ENCODE results near the gene NECTIN2.

NECTIN2 gene

DNA sequence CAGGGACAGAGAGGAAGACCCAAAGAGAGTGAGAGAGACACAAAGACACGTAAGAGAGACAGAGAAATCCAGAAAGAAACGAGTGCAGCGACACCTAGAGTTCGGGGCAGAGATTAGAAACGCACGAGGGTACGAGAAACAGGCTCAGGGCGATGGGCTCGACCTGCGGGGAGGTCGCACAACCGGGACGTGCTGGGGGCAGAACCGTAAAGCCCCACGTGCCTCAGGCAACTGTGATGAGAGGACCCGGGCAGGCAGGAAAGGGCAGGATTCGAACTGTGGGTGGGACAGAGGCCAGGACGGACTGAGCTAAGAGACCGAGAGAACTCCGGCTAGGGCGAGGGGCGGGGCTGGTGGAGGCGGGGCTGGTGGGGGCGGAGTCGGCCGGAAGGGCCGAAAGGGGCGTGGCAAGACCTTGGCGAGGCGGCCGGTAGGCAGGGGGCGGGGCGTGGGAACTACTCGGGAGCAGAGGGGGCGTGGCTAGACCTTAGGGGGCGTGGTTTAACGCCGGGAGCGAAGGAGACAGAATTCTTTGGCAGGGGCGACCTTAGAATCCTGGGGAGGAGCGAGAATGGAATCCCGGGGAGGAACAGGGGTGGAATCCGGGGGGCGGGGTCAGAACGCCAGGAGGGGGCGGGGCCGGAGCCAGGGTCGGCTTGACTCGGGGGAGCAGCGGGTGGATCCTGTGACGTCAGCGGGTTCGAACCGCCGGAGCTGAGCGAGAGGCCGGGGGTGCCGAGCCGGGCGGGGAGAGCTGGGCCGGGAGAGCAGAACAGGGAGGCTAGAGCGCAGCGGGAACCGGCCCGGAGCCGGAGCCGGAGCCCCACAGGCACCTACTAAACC is at the start of gene NECTIN2:
NECTIN2 (plus strand) TSS at position 686 of the 843 bp plus-strand sequence. CDS start 229 bp downstream, outside the sequence.
- peak; percentile 59 to 84 for DNase-seq (ENCODE audit: low read depth in 2 of 2)

DNA sequence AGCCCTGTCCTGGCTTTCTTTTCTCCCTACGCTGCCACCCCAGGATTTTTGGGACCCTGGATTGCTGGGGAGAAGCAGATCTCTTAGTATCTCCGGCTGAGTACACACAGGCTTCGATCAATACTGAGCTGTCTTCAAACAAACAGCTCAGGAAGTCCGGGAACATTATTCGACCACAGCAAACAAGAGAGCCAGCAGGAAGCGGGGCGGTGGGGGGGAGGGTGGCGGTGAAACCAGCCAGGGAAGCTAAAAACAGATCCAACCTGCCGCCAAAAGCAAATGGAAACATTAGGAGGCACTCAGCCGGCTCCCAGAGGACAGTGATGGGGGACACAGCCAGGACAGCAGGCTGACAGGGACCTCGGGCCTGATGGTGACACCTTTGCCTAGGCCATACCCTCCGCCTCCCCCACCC is 49.4 kb upstream of the NECTIN2 start:
- DNase-seq (ENCODE audit: low read depth in 2 of 2): no peak

DNA sequence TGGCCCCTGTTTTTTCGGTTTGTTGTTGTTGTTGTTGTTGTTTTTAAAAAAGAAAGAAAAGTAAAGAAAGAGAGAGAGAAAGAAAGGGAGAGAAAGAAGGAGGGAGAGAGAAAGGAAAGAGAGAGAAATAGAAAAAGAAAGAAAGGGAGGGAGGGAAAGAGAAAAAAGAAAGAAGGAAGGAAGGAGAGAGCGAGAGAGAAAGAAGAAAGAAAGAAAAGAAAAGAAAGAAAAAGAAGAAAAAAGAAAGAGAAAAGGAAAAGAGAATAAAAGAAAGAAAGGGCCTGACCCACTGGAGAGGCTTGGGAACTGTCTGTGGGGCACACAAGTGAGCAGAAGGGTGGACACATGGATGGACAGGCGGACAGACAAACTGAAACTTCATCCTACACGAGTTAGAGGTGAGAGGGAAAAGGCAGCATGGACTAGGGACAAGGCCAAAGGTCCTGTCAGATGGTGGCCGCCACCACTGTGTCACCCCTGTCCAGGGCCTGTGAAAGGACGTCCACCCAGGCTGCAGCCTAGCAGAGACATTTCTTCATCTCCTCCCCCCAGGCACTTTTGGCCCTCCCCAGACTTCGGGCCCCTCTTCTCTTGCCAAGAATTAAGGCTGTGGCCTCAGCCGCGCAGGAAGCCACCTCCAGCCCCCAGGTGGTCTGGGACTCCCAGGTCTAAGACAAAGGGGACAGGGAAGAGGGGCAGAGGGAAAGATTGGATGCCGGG is 46.3 kb upstream of the NECTIN2 start:
- no peak for DNase-seq (ENCODE audit: low read depth in 2 of 2)

DNA sequence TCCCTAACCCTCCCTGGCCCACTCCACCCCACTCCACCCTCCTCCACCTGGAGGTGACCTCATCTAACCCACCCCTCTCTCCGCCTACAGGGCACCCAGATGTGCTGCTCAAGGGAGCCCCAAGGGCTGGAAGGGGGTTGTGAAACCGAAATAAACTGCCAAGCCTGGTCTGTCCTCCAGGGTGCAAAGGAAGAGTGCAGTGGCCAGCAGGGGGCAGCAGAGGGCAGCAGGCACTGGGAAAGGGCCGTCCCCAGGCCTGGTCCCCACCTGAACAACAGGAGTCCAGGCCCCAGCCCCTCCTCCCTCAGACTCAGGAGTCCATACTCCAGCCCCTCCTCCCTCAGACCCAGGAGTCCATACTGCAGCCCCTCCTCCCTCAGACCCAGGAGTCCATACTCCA is 45.6 kb upstream of the NECTIN2 start:
- DNase-seq (ENCODE audit: low read depth in 2 of 2): peak; percentile 78 to 82

DNA sequence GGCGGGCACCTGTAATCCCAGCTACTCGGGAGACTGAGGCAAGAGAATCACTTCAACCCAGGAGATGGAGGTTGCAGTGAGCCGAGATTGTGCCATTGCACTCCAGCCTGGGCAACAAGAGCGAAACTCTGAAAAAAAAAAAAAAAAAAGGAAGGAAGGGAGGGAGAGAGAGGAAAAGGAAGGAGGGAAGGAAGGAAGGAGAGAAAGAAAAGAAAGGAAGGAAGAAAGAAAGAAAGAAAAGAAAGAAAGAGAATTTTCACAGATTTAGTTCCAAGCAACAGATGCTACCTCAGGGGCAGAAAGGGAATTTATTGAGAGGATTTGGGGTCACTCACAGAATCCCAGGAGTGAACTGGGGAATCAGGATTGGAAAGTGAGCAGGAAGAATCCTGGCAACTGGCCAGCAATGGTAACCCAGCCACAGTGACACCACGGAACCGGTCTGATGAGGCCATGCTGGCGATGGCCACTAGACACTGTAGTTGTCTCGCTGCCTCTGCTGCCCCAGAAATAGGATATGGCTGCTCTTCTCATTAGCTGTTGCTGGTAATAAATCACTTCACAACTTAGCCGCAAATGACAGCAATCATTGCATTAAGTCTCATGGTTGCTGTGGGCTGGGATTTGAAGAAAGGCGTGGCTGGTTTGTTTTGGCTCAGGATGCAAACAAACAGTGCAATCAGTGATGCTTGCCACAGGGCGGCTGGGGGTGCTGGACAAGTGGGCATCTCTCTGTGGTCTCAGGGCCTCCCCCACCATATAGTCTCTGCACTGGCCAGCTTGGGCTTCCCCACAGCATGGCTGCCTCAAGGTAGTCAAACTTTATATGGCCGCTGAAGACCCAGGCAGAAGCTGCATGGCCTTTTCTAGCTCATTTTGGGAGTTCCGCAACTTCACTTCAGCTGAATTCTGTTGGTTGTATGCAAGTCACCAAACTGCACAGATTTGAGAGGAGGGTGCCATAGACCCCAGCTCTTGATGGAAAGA is 42.4 kb upstream of the NECTIN2 start:
- no peak for DNase-seq (ENCODE audit: low read depth in 2 of 2)

DNA sequence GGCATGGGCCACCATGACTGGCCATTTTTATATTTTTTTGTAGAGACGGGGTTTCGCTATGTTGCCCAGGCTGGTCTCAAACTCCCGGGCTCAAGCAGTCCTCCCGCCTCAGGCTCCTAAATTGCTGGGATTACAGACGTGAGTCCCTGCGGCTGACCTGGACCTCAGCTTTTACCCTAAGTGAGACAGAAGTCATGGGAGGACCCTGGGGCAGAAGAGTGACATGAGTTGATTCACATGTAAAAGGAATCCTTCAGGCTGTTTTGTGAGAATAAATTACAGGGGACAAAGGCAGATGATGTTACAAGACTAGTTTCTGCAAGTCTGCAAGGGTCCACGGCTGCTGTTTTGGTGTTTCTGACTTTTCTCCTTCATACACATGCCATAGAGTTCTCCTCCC is 39.8 kb upstream of the NECTIN2 start:
- no peak for DNase-seq (ENCODE audit: low read depth in 2 of 2)

DNA sequence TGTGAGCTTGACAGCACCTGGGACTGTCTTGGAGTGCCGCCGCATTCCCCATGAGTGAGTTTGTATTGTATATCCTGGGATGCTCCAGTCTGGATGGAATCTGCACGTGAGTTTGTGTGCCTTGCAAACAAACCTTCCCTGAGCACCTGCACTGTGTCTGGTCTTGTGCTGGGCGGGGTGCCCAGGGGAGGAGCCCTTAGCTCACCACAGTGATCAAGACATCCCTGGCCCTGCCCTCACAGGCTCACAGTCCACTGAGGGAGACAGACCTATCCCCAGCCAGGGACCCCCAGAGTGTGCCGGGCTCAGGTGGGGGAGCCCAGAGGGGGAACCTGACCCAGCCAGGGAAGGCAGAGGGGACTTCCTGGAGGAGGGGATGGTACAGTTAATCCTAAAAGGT is 38.9 kb upstream of the NECTIN2 start:
- DNase-seq (ENCODE audit: low read depth in 2 of 2): no peak

DNA sequence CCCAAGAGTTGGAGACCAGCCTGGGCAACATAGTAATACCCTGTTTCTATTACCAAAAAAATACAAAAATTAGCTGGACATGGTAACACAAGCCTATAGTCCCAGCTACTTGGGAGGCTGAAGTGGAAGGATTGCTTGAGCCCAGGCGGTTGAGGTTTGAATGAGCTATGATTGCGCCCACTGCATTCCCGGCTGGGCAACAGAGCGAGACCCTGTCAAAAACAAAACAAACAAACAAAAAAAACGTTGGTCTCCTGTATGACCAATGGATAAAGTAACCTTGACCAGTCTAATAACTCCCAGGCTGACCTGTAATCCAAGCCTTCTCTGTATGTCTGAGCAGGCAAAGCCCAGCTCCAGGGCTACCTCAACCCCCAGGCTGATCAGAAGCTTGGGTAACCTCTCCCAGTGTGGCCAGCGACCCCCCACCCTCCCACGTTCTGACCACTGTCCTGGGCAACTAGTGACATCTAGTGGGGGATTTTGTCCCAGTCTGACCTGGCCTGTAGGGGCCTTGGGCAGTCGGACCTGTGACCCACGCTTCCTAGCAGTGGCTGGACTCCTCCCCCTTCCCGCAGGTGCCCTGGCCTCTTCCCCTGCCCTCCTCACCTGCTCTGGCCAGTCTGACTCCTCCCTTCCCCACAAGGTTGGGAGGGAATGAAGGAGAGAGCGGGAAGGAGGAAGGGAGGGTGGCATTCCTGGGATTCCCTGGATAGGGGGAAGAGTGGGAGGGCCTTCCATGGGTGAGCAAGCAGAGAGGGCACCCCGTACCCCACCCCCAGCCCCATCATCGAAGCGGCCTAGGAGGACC is 38.2 kb upstream of the NECTIN2 start:
- DNase-seq (ENCODE audit: low read depth in 2 of 2): no peak

DNA sequence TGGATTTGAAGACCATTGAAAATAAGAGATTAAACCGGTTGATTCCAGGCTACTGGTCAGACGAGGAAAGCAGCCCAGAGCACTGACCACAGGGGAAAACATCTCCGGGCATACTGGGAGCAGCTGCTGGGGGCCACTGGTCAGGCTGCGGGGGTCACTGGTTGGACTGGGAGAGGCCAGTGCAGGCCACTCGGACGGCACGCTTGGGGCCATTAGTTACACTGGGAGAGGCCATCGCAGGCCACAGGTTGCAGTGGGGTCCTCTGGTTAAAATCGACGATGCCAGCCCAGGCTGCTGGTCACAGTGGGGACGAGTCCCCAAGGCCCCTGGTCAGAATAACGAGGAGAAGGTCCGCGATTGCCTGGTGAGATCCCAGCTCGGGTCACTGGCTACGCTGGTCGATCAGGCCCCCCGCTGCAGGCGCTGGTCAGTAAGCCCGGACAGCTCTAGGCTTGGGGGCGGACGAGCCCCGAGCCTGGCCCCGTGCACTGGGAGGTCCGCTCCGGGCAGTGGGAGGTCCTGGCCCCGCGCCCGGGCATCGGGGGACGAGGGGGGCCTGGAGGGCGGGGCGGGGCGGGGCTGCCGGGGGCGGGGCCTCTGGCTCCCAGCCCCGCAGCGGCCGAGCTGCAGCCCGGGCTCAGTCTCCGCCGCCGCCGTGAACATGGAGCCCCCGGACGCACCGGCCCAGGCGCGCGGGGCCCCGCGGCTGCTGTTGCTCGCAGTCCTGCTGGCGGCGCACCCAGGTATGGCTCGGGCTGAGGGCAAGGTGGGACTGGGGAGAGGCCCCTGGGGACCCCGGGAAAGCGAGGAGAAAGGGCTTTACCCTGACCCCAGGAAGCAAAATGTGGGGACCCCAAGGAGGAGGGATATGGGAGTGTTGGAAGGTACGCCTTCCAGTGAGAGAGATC is 37.4 kb upstream of the NECTIN2 start, which contains the start of gene BCAM:
BCAM (plus strand) TSS at position 641 of the 909 bp plus-strand sequence; CDS start at position 663, 22 bp downstream.
- DNase-seq (ENCODE audit: low read depth in 2 of 2): no peak

DNA sequence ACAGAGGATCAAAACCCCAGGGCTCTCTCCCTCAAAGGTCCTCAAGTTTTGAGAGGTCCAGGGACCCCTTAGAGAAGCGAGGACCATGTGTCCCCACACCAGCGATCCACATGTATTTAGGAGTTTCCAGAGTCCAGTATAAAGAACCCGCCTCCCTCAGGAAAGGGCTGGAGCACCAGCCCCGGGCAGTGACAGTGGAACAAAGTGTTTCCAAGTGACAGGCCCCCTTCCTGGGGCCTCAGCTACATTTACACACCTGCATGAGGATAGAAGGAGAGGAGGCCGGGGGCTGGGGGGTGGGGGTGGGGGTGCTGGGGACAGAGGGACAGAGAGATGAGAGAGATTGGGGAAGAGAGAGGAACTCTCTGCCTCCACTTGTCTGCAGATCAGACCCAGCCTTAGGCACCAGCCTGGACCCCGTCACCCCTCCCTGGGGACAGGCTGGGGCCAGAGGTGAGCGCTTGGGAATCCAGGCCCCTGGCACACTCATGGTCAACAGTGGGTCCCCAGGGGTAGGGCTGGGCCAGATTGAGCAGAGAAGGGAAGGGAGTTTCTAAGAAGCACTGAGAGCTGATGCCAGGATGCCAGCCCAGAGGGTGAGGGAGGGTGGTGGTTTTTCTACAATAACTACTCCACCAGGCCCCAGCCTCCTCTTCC is 36.4 kb upstream of the NECTIN2 start:
- no peak for DNase-seq (ENCODE audit: low read depth in 2 of 2)

DNA sequence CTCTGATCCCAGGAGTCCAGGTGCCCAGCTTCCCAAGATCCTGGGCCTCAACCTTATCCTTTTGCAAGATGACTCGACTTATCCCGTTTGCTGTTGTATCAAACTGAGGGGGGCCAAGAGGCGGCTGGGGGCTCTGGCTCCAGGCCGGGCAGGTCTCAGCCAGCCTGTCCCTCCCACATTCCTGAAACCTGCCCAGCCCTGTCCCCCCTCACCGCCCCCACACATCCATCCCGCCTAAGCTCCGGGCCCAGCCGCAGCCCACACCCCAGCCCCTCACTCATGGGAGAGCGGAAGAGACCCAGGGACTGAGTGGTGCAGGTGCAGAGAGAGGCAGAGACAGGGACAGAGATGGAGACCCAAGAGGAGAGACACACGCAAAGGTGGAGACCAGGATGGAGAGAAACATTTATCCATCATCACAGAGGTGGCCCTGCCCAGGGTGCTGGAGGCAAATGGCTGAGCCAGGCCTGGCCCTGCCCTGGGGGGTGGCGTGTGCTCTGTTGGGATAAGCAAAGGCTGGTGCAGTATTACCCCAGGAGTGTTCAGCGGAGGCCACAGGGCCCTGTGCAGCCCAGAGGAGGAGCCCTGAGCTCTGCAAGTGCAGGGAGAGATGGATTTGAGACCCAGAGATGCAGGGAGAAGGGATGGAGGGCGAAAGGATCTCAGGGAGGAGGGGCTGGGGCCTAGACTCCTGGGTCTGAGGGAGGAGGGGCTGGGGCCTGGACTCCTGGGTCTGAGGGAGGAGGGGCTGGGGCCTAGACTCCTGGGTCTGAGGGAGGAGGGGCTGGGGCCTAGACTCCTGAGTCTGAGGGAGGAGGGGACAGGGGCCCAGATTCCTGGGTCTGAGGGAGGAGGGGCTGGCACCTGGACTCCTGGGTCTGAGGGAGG is 35.6 kb upstream of the NECTIN2 start:
- DNase-seq (ENCODE audit: low read depth in 2 of 2): no peak

DNA sequence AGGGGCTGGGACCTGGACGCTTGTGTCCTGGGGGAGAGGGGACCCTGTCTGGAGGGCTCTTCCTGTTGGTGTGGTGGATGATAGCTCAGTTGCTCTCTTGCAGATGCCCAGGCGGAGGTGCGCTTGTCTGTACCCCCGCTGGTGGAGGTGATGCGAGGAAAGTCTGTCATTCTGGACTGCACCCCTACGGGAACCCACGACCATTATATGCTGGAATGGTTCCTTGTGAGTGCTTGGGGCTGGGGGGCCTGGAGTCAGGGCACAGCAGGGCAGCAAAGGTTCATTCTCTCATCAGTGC is 35.0 kb upstream of the NECTIN2 start:
- DNase-seq (ENCODE audit: low read depth in 2 of 2): no peak

DNA sequence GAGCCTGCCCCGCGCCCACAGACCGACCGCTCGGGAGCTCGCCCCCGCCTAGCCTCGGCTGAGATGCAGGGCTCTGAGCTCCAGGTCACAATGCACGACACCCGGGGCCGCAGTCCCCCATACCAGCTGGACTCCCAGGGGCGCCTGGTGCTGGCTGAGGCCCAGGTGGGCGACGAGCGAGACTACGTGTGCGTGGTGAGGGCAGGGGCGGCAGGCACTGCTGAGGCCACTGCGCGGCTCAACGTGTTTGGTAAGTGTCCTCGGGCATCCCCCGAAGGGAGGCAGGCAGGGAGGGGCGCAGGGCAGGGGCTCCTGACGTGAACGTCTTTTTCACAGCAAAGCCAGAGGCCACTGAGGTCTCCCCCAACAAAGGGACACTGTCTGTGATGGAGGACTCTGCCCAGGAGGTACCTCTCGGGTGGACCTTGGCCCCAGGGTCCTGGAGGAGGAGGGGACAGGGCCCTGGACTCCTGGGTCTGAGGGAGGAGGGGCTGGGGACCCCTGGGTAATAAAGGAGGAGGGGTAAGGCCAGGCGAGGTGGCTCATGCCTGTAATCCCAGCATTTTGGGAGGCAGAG is 33.9 kb upstream of the NECTIN2 start:
- DNase-seq (ENCODE audit: low read depth in 2 of 2): no peak

DNA sequence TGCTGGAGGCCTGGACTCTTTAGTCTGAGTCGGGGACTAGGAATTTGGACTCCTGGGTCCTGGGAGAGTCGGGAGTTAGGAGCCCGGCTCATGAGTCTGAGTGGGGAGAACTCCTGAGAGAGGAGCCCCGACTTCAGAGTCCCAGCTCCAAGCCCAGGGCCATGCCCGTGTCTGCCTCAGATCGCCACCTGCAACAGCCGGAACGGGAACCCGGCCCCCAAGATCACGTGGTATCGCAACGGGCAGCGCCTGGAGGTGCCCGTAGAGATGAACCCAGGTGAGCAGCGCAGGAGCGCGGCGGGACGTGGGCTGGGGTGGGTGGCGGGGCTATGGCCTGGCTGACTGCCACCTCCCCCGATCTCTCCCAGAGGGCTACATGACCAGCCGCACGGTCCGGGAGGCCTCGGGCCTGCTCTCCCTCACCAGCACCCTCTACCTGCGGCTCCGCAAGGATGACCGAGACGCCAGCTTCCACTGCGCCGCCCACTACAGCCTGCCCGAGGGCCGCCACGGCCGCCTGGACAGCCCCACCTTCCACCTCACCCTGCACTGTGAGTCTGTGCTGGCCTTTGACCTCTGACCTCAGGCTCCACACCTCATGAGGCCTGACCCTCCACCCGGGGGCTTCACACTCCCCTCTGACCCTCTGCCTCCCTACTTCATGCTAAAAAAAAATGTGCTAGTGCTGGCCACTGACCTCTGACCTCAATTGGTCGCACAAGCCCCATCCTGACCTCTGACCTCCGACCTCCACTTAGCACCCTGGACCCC is 32.8 kb upstream of the NECTIN2 start:
- DNase-seq (ENCODE audit: low read depth in 2 of 2): no peak

DNA sequence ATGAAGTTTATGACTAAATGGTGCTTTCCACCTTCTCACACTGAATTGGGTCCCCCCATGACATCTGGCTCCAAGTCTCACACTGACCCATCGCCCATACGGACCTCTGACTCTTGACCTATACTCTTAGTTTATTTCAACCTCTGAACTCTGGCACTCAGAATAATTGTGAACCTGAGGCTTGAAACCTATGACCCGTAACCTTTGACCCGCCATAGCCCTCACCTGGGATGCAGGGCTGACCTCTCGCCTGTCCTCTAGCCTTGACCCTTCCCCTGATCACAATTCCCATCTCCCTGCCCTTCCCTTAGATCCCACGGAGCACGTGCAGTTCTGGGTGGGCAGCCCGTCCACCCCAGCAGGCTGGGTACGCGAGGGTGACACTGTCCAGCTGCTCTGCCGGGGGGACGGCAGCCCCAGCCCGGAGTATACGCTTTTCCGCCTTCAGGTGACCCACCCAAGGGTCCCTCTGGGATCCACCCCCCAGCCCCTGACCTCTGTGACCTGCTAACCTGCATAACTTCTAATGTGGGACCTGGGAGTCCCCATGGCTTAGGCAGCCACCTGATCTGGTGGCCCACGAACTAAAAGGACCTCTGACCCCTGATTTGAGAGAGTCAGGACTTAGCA is 32.1 kb upstream of the NECTIN2 start:
- DNase-seq (ENCODE audit: low read depth in 2 of 2): no peak

DNA sequence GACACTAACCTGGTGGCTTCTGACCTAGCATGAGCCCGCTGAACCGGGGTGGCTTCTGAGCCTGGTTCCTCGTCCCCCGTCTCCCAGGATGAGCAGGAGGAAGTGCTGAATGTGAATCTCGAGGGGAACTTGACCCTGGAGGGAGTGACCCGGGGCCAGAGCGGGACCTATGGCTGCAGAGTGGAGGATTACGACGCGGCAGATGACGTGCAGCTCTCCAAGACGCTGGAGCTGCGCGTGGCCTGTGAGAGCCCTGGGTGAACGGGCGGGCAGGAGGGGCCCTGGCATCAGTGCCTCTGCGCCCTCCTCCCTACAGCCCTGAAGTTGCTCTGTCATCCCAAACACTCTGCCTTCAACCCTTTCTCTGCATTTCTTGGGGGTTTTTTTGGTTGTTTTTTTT is 31.6 kb upstream of the NECTIN2 start:
- DNase-seq (ENCODE audit: low read depth in 2 of 2): no peak

DNA sequence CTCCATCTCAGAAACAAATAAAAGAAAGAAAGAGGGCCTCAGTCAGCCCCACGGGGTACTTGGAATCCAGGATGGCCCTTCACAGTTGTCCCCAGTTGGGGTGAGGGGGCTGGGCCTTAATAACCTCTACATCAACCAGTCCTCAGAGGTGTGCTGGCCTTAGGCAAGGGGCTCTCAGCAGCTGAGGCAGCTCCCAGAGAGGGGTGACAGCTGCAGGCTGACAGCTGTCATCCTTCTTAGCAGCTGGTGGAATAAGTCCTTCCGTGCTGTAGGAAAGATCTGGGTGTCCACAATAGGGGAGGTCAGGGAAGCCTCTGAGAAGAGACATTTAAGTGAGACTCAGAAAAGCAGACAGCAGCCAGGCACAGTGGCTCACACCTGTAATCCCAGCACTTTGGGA is 29.8 kb upstream of the NECTIN2 start:
- no peak for DNase-seq (ENCODE audit: low read depth in 2 of 2)

Measured in stimulated activated CD4-positive, alpha-beta T cell treated with anti-CD3 and anti-CD28 coated beads, Interleukin-1b, Interleukin-23, amount 100 ng/mL, for 4 hours (primary cell).